CD4-positive, alpha-beta T cell treated with Interleukin-1 beta for 1 hour (primary cell): ENCODE data around the gene MAB21L2.
"Not testable (repeated sequence)": the region's sequence is repeated elsewhere in the genome, so short reads cannot be mapped to it uniquely, and the experiment has no call there.

Experiments used
- DNase-seq, 2 donors: peaks; one replicate each; pipeline ENCODE4 v3.0.0-alpha.2; 2020 to 2022

The MAB21L2 gene

GRCh38 chr4:150582146-150582872, at the start of gene MAB21L2:
MAB21L2 (plus strand) TSS chr4:150582151; CDS start chr4:150583030, 879 bp downstream.
- no peak for DNase-seq

GRCh38 chr4:150533673-150534072, 48.3 kb upstream of the MAB21L2 start:
- no peak for DNase-seq

GRCh38 chr4:150534818-150535217, 47.1 kb upstream of the MAB21L2 start:
- no peak for DNase-seq

- not testable (repeated sequence) for DNase-seq
These were observed 44.0 kb upstream of the MAB21L2 start for GRCh38 chr4:150537911-150538310.

GRCh38 chr4:150540536-150540935, 41.4 kb upstream of the MAB21L2 start:
- no peak for DNase-seq

GRCh38 chr4:150540959-150541360, 41.0 kb upstream of the MAB21L2 start:
- no peak for DNase-seq

- no peak for DNase-seq
These were observed 40.3 kb upstream of the MAB21L2 start for GRCh38 chr4:150541681-150542080.

GRCh38 chr4:150543042-150543441, 38.9 kb upstream of the MAB21L2 start:
- DNase-seq = no peak

GRCh38 chr4:150546286-150546685, 35.7 kb upstream of the MAB21L2 start:
- no peak for DNase-seq

GRCh38 chr4:150547154-150547838, 34.7 kb upstream of the MAB21L2 start:
- no peak for DNase-seq

GRCh38 chr4:150557811-150558210, 24.1 kb upstream of the MAB21L2 start:
- not testable (repeated sequence) for DNase-seq

- DNase-seq = no peak
These were observed 20.7 kb upstream of the MAB21L2 start for GRCh38 chr4:150561143-150561737.

- no peak for DNase-seq
These were observed 19.7 kb upstream of the MAB21L2 start for GRCh38 chr4:150562250-150562649.

GRCh38 chr4:150562751-150563150, 19.2 kb upstream of the MAB21L2 start:
- no peak for DNase-seq

- not testable (repeated sequence) for DNase-seq
These were observed 17.0 kb upstream of the MAB21L2 start for GRCh38 chr4:150564967-150565366.

GRCh38 chr4:150567070-150567469, 14.9 kb upstream of the MAB21L2 start:
- no peak for DNase-seq

- no peak for DNase-seq
These were observed 12.5 kb upstream of the MAB21L2 start for GRCh38 chr4:150569384-150569987.

- no peak for DNase-seq
These were observed 11.9 kb upstream of the MAB21L2 start for GRCh38 chr4:150569998-150570535.

- DNase-seq = no peak
These were observed 11.1 kb upstream of the MAB21L2 start for GRCh38 chr4:150570862-150571261.

- no peak for DNase-seq
These were observed 9.0 kb upstream of the MAB21L2 start for GRCh38 chr4:150572704-150573504.

GRCh38 chr4:150573534-150573933, 8.4 kb upstream of the MAB21L2 start:
- DNase-seq = no peak

- no peak for DNase-seq
These were observed 7.3 kb upstream of the MAB21L2 start for GRCh38 chr4:150574678-150575077.
